PC-3 (cell line): Measurements from ENCODE around the gene NLRP6.

ENCODE experiments used
- EZH2 ChIP-seq: fragments of 300-600 bp; sonication (generic); IDR thresholded peaks from one replicate; pipeline ENCODE4 v1.6.1; 2017; ENCODE audit warnings: antibody characterized with exemption, mild to moderate bottlenecking, low read length; ENCODE audit not compliant: unreplicated experiment
- EZH2phosphoT487 ChIP-seq: fragments of 300-600 bp; sonication (generic); IDR thresholded peaks from 2 replicates; pipeline ENCODE4 v1.6.1; 2018; ENCODE audit warnings: mild to moderate bottlenecking, antibody characterized with exemption, low read length, borderline replicate concordance
- TF ChIP-seq, protein P1 (sequence below): fragments of 300-600 bp; sonication (generic); conservative IDR thresholded peaks from 2 replicates; pipeline ENCODE4 v1.5.1; 2017; ENCODE audit warnings: antibody characterized with exemption, low read depth, mild to moderate bottlenecking, low read length

- TF ChIP-seq, protein P1, sequence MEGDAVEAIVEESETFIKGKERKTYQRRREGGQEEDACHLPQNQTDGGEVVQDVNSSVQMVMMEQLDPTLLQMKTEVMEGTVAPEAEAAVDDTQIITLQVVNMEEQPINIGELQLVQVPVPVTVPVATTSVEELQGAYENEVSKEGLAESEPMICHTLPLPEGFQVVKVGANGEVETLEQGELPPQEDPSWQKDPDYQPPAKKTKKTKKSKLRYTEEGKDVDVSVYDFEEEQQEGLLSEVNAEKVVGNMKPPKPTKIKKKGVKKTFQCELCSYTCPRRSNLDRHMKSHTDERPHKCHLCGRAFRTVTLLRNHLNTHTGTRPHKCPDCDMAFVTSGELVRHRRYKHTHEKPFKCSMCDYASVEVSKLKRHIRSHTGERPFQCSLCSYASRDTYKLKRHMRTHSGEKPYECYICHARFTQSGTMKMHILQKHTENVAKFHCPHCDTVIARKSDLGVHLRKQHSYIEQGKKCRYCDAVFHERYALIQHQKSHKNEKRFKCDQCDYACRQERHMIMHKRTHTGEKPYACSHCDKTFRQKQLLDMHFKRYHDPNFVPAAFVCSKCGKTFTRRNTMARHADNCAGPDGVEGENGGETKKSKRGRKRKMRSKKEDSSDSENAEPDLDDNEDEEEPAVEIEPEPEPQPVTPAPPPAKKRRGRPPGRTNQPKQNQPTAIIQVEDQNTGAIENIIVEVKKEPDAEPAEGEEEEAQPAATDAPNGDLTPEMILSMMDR: no peak
- no peak for TF ChIP-seq EZH2
- TF ChIP-seq EZH2phosphoT487: no peak
Observed at GRCh38 chr11:270451-271318, 7.5 kb upstream of the NLRP6 start.
